SK-N-SH treated with all-trans-retinoic acid at 6 μM for 48 hours (cell line): Measurements from ENCODE around the gene TEX29.

Source experiments
- ATAC-seq: fragments of 200-7000 bp; cut with Tn5 transposase; 3 replicates; pipeline ENCODE4 v1.9.1; 2020; ENCODE audit warnings: mild to moderate bottlenecking, moderate library complexity
- ARNTL ChIP-seq: fragments of 450-650 bp; formaldehyde crosslinking; IDR thresholded peaks from 2 replicates; pipeline ENCODE4 v1.5.0; 2020; ENCODE audit warnings: low read depth, mild to moderate bottlenecking, moderate library complexity, borderline replicate concordance
- BACH2 ChIP-seq: fragments of 250-450 bp; sonication (Bioruptor Pico); IDR thresholded peaks from 2 replicates; pipeline ENCODE4 v1.9.0; 2021; ENCODE audit warnings: mild to moderate bottlenecking, borderline replicate concordance
- CSDC2 ChIP-seq: fragments of 250-450 bp; sonication (Bioruptor Pico); IDR thresholded peaks from 2 replicates; pipeline ENCODE4 v1.5.0; 2020; ENCODE audit warnings: mild to moderate bottlenecking, moderate library complexity
- ESRRG ChIP-seq: fragments of 250-450 bp; sonication (Bioruptor Pico); IDR thresholded peaks from 2 replicates; pipeline ENCODE4 v1.6.1; 2021; ENCODE audit warnings: mild to moderate bottlenecking
- ISL1 ChIP-seq: fragments of 250-450 bp; sonication (Bioruptor Pico); IDR thresholded peaks from 2 replicates; pipeline ENCODE4 v2.1.2; 2022; ENCODE audit warnings: mild to moderate bottlenecking, moderate library complexity
- OSR1 ChIP-seq: fragments of 250-450 bp; sonication (Bioruptor Pico); IDR thresholded peaks from 2 replicates; pipeline ENCODE4 v1.8.0; 2022; ENCODE audit warnings: moderate library complexity, mild to moderate bottlenecking, inconsistent platforms
- PATZ1 ChIP-seq: fragments of 250-450 bp; sonication (Bioruptor Pico); IDR thresholded peaks from 2 replicates; pipeline ENCODE4 v1.8.0; 2020; ENCODE audit warnings: mild to moderate bottlenecking, moderate library complexity, borderline replicate concordance
- POU6F1 ChIP-seq: fragments of 250-450 bp; sonication (Bioruptor Pico); IDR thresholded peaks from 2 replicates; pipeline ENCODE4 v1.8.0; 2021; ENCODE audit warnings: low read depth, mild to moderate bottlenecking, moderate library complexity, borderline replicate concordance
- RARB ChIP-seq: fragments of 250-450 bp; sonication (Bioruptor Pico); IDR thresholded peaks from 2 replicates; pipeline ENCODE4 v1.8.0; 2021; ENCODE audit warnings: mild to moderate bottlenecking, moderate library complexity
- SNAI2 ChIP-seq: fragments of 250-450 bp; sonication (Bioruptor Pico); IDR thresholded peaks from 2 replicates; pipeline ENCODE4 v1.5.0; 2020; ENCODE audit warnings: mild to moderate bottlenecking, moderate library complexity
- TCF4 ChIP-seq: fragments of 250-450 bp; sonication (Bioruptor Pico); IDR thresholded peaks from 2 replicates; pipeline ENCODE4 v1.8.0; 2021; ENCODE audit warnings: mild to moderate bottlenecking, moderate library complexity, borderline replicate concordance
- TOX ChIP-seq: fragments of 250-450 bp; sonication (Bioruptor Pico); IDR thresholded peaks from 2 replicates; pipeline ENCODE4 v1.8.0; 2021; ENCODE audit warnings: mild to moderate bottlenecking, moderate library complexity, borderline replicate concordance
- ZC3H10 ChIP-seq: fragments of 250-450 bp; sonication (Bioruptor Pico); IDR thresholded peaks from 2 replicates; pipeline ENCODE4 v1.5.1; 2021; ENCODE audit warnings: mild to moderate bottlenecking, moderate library complexity
- ZFP3 ChIP-seq: fragments of 250-450 bp; sonication (Bioruptor Pico); IDR thresholded peaks from 2 replicates; pipeline ENCODE4 v1.5.0; 2020; ENCODE audit warnings: mild to moderate bottlenecking, moderate library complexity
- ZFP30 ChIP-seq: fragments of 450-650 bp; formaldehyde crosslinking; IDR thresholded peaks from 2 replicates; pipeline ENCODE4 v1.5.0; 2022; ENCODE audit warnings: mild to moderate bottlenecking, moderate library complexity
- ZNF565 ChIP-seq: fragments of 450-650 bp; formaldehyde crosslinking; conservative IDR thresholded peaks from 2 replicates; pipeline ENCODE4 v1.5.0; 2020; ENCODE audit warnings: low read depth, mild to moderate bottlenecking, moderate library complexity
- ZNF70 ChIP-seq: fragments of 450-650 bp; formaldehyde crosslinking; IDR thresholded peaks from 2 replicates; pipeline ENCODE4 v1.5.0; 2020; ENCODE audit warnings: mild to moderate bottlenecking, moderate library complexity
- ZNF8 ChIP-seq: fragments of 450-650 bp; formaldehyde crosslinking; IDR thresholded peaks from 2 replicates; pipeline ENCODE4 v1.5.0; 2020; ENCODE audit warnings: mild to moderate bottlenecking, moderate library complexity
- TF ChIP-seq, protein P1 (sequence below): fragments of 250-450 bp; sonication (Bioruptor Pico); IDR thresholded peaks from 2 replicates; pipeline ENCODE4 v1.5.0; 2020; ENCODE audit warnings: mild to moderate bottlenecking, moderate library complexity
- TF ChIP-seq, protein P2 (sequence below): fragments of 250-450 bp; sonication (Bioruptor Pico); IDR thresholded peaks from 2 replicates; pipeline ENCODE4 v1.5.1; 2020; ENCODE audit warnings: low read depth, mild to moderate bottlenecking, moderate library complexity
- TF ChIP-seq, protein P3 (sequence below): fragments of 250-450 bp; sonication (Bioruptor Pico); IDR thresholded peaks from 2 replicates; pipeline ENCODE4 v1.5.1; 2021; ENCODE audit warnings: mild to moderate bottlenecking, moderate library complexity

Gene TEX29

DNA sequence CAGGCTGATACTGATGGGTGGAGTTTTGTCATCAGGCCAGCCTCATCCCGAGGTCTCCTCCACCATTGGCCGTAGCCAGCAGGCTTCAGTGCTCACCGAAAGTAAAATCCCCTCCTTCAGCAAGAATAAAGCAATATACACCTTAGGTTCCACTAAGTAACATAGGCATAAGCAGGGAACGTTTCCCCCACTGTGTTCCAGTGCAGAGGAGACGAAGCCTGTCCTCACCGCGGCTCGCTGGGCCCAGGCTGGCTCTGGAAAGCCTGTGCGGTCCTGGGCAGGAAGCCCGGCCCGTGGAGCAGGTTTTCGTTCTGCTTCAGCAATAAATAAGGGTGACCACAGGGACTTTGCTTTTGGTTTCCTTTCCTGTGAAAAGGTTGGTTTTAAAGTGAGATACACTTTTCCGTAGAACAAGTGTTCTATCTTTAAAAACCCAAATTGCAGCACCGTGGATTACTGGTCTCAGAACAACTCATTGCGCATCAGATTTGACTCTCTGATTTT lies 16.3 kb upstream of the TEX29 start:
- TF ChIP-seq ZFP30 (no peak), CSDC2 (no peak), ESRRG (CRISPR knock-in tag) (no peak), OSR1 (CRISPR knock-in tag) (no peak), ISL1 (CRISPR knock-in tag) (no peak)
- no peak for ATAC-seq

- no peak for ATAC-seq
- TF ChIP-seq ZFP30 (no peak), SNAI2 (no peak), BACH2 (CRISPR knock-in tag) (no peak), ZFP3 (no peak)
Observed at GRCh38 chr13:111304603-111305289, 15.7 kb upstream of the TEX29 start.

- TF ChIP-seq OSR1 (CRISPR knock-in tag) (no peak), ZFP3 (no peak), CSDC2 (no peak), SNAI2 (no peak), ESRRG (CRISPR knock-in tag) (no peak), ZFP30 (no peak), ISL1 (CRISPR knock-in tag) (no peak), BACH2 (CRISPR knock-in tag) (no peak), RARB (CRISPR knock-in tag) (no peak)
- TF ChIP-seq, protein P1, sequence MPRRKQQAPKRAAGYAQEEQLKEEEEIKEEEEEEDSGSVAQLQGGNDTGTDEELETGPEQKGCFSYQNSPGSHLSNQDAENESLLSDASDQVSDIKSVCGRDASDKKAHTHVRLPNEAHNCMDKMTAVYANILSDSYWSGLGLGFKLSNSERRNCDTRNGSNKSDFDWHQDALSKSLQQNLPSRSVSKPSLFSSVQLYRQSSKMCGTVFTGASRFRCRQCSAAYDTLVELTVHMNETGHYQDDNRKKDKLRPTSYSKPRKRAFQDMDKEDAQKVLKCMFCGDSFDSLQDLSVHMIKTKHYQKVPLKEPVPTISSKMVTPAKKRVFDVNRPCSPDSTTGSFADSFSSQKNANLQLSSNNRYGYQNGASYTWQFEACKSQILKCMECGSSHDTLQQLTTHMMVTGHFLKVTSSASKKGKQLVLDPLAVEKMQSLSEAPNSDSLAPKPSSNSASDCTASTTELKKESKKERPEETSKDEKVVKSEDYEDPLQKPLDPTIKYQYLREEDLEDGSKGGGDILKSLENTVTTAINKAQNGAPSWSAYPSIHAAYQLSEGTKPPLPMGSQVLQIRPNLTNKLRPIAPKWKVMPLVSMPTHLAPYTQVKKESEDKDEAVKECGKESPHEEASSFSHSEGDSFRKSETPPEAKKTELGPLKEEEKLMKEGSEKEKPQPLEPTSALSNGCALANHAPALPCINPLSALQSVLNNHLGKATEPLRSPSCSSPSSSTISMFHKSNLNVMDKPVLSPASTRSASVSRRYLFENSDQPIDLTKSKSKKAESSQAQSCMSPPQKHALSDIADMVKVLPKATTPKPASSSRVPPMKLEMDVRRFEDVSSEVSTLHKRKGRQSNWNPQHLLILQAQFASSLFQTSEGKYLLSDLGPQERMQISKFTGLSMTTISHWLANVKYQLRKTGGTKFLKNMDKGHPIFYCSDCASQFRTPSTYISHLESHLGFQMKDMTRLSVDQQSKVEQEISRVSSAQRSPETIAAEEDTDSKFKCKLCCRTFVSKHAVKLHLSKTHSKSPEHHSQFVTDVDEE: no peak
- ATAC-seq: no peak
Observed at GRCh38 chr13:111312944-111313590, 7.4 kb upstream of the TEX29 start.

GRCh38 chr13:111313911-111314425 lies 6.5 kb upstream of the TEX29 start:
- TF ChIP-seq OSR1 (CRISPR knock-in tag): no peak
- no peak for TF ChIP-seq ZC3H10 (CRISPR knock-in tag)
- TF ChIP-seq, protein P2, sequence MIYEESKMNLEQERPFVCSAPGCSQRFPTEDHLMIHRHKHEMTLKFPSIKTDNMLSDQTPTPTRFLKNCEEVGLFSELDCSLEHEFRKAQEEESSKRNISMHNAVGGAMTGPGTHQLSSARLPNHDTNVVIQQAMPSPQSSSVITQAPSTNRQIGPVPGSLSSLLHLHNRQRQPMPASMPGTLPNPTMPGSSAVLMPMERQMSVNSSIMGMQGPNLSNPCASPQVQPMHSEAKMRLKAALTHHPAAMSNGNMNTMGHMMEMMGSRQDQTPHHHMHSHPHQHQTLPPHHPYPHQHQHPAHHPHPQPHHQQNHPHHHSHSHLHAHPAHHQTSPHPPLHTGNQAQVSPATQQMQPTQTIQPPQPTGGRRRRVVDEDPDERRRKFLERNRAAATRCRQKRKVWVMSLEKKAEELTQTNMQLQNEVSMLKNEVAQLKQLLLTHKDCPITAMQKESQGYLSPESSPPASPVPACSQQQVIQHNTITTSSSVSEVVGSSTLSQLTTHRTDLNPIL (CRISPR knock-in tag): no peak
- TF ChIP-seq, protein P3, sequence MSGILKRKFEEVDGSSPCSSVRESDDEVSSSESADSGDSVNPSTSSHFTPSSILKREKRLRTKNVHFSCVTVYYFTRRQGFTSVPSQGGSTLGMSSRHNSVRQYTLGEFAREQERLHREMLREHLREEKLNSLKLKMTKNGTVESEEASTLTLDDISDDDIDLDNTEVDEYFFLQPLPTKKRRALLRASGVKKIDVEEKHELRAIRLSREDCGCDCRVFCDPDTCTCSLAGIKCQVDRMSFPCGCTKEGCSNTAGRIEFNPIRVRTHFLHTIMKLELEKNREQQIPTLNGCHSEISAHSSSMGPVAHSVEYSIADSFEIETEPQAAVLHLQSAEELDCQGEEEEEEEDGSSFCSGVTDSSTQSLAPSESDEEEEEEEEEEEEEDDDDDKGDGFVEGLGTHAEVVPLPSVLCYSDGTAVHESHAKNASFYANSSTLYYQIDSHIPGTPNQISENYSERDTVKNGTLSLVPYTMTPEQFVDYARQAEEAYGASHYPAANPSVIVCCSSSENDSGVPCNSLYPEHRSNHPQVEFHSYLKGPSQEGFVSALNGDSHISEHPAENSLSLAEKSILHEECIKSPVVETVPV (CRISPR knock-in tag): no peak
- TF ChIP-seq ZNF8 (CRISPR knock-in tag): no peak
- no peak for TF ChIP-seq PATZ1 (CRISPR knock-in tag)
- TF ChIP-seq, protein P1: no peak
- no peak for TF ChIP-seq ESRRG (CRISPR knock-in tag)
- TF ChIP-seq ZNF565 (CRISPR knock-in tag): no peak
- no peak for TF ChIP-seq TOX (CRISPR knock-in tag)
- TF ChIP-seq ARNTL (CRISPR knock-in tag): no peak
- TF ChIP-seq ZNF70: no peak
- no peak for TF ChIP-seq BACH2 (CRISPR knock-in tag)
- no peak for TF ChIP-seq ZFP30
- no peak for TF ChIP-seq POU6F1 (CRISPR knock-in tag)
- no peak for TF ChIP-seq RARB (CRISPR knock-in tag)
- no peak for TF ChIP-seq ISL1 (CRISPR knock-in tag)
- TF ChIP-seq TCF4 (CRISPR knock-in tag): no peak
- no peak for TF ChIP-seq ZFP3

More at GRCh38 chr13:111313911-111314425, 6.5 kb upstream of the TEX29 start:
- ATAC-seq: no peak
